Kidney (tissue), 14 donors: ENCODE data around the gene KMT2E. TPM values are rescaled to one million over a fixed set of nuclear protein-coding genes. Genes with fewer than 3 reads are reported as not detected.

ENCODE experiments used
- DNase-seq, 5 donors: peaks; one replicate each; pipeline ENCODE4 v3.0.0-alpha.2; 2013 to 2020
- FAIRE-seq: peaks from 2 replicates; lab custom pipeline; 2012; peaks lifted over from hg19 to GRCh38; lab: Jason Lieb, UNC
- H3K27ac ChIP-seq, 2 donors: one replicate each; pipeline ENCODE4 v1.7.0; 2013; ENCODE audit warnings: low read depth in 2 of 2, low read length in 2 of 2, inconsistent platforms in 1 of 2
- H3K27me3 ChIP-seq: one replicate; pipeline ENCODE4 v1.7.1; 2013; ENCODE audit warnings: low read length, inconsistent platforms; ENCODE audit not compliant: control insufficient read depth, insufficient read depth
- H3K36me3 ChIP-seq, 3 donors: one replicate each; pipeline versions ENCODE4 v1.7.0 to v1.7.1; 2013; ENCODE audit warnings: low read length in 3 of 3, control low read depth in 1 of 3, inconsistent platforms in 1 of 3; ENCODE audit not compliant: insufficient read depth in 3 of 3, control insufficient read depth in 2 of 3
- H3K4me1 ChIP-seq, 3 donors: one replicate each; pipeline versions ENCODE4 v1.7.0 to v1.7.1; 2013; ENCODE audit warnings: low read length in 3 of 3, inconsistent platforms in 1 of 3, low read depth in 1 of 3; ENCODE audit not compliant: control insufficient read depth in 2 of 3, insufficient read depth in 2 of 3
- H3K4me3 ChIP-seq, 3 donors: one replicate each; pipeline versions ENCODE4 v1.7.0 to v1.8.1; 2013; ENCODE audit warnings: low read length in 3 of 3, control low read depth in 1 of 3, inconsistent platforms in 1 of 3
- H3K9ac ChIP-seq, 3 donors: one replicate each; pipeline versions ENCODE4 v1.7.0 to v1.7.1; 2013; ENCODE audit warnings: low read length in 3 of 3, control low read depth in 1 of 3, inconsistent platforms in 1 of 3
- H3K9me3 ChIP-seq, 3 donors: one replicate each; pipeline versions ENCODE4 v1.7.0 to v1.7.1; 2013; ENCODE audit warnings: low read length in 3 of 3, control low read depth in 1 of 3, inconsistent platforms in 1 of 3; ENCODE audit not compliant: control insufficient read depth in 2 of 3, insufficient read depth in 1 of 3
- intact Hi-C: fragments of 100-400 bp; cut with DNase I; formaldehyde crosslinking; loops from one replicate; pipeline ENCODE4 v1.11.1; 2022
- polyA plus RNA-seq: library from polyadenylated mRNA; stranded (reverse); fragments of 350-450 nt; fragmentation: Illumina TruSeq; extraction: RNeasy Lipid Tissue Mini Kit (QIAGEN cat#74804); gene quantifications from one replicate; pipeline ENCODE4 v1.2.3, GENCODE V29; 2014; ENCODE audit warnings: low read depth, low replicate concordance; ENCODE audit not compliant: insufficient read depth
- total RNA-seq: library from RNA; stranded (reverse); fragmentation: NEBNext Ultra II Directional; extraction: Animal tissue kit (Norgen Biotek cat#: 25700); gene quantifications from one replicate; pipeline ENCODE4 v1.2.1, GENCODE V29; 2021
- TF ChIP-seq, protein P1 (sequence below): IDR thresholded peaks from 3 replicates; pipeline ENCODE4 v1.5.1; 2012; ENCODE audit warnings: mild to moderate bottlenecking, moderate library complexity, borderline replicate concordance; ENCODE audit not compliant: insufficient read depth; ENCODE audit errors: extremely low read depth
- donor health status: control.
- donor health status: control.
- donor health status: control.
- donor health status: control.
- donor health status: control.
- donor health status: DM: yes; HTN: yes; CAD: no.
- donor health status: Normal renal cell carcinoma (clear cell type).

KMT2E gene
- total and polyA plus RNA-seq, 2 donors from 2014 or later: 7.2 to 106 TPM

DNA sequence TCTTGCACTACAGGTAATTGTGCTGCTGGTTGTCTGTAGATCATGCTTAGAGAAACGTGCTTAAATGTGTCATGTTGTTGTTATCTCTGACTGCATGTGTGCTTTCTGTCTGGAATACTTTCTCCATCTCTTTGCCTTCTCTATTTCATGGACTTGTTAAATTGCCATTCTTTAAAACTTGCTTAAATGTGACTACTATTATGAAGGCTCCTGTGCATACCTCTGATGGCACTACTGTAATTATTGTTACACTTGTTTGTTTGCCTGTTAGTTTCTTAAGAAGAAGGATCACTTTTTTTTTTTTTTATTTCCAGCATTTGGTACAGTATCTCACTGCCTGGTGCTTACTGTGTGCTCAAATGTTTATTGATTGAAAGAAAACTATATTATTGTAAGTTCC, 41.6 kb downstream of the KMT2E start:
- TF ChIP-seq, protein P1, sequence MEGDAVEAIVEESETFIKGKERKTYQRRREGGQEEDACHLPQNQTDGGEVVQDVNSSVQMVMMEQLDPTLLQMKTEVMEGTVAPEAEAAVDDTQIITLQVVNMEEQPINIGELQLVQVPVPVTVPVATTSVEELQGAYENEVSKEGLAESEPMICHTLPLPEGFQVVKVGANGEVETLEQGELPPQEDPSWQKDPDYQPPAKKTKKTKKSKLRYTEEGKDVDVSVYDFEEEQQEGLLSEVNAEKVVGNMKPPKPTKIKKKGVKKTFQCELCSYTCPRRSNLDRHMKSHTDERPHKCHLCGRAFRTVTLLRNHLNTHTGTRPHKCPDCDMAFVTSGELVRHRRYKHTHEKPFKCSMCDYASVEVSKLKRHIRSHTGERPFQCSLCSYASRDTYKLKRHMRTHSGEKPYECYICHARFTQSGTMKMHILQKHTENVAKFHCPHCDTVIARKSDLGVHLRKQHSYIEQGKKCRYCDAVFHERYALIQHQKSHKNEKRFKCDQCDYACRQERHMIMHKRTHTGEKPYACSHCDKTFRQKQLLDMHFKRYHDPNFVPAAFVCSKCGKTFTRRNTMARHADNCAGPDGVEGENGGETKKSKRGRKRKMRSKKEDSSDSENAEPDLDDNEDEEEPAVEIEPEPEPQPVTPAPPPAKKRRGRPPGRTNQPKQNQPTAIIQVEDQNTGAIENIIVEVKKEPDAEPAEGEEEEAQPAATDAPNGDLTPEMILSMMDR: no peak
- intact Hi-C loops: no loop called here
- FAIRE-seq: no peak

GRCh38 chr7:105057472-105057871, 43.5 kb downstream of the KMT2E start:
- peaks cover 0 to 12% (median 0%) of the 10 kb centered on the region in 3 donors for H3K4me1 ChIP-seq
- TF ChIP-seq, protein P1: no peak
- peaks cover 0 to 2% (median 0%) of the 10 kb centered on the region in 3 donors for H3K36me3 ChIP-seq
- intact Hi-C loops: no loop called here
- H3K4me3 ChIP-seq: no peak overlapping the region
- FAIRE-seq (no peak), DNase-seq (no peak)
- H3K27ac ChIP-seq: no peak overlapping the region
- no peaks in the 10 kb centered on the region for H3K27me3 ChIP-seq
- no peaks in the 10 kb centered on the region for H3K9me3 ChIP-seq
- H3K9ac ChIP-seq: no peak overlapping the region

More for the DNA sequence above, 41.6 kb downstream of the KMT2E start:
- Histone ChIP-seq H3K27ac (no peak overlapping the region), H3K9me3 (no peaks in the 10 kb centered on the region), H3K4me1 (peaks cover 0 to 6% (median 0%) of the 10 kb centered on the region in 3 donors), H3K9ac (no peak overlapping the region), H3K27me3 (no peaks in the 10 kb centered on the region), H3K4me3 (no peak overlapping the region), H3K36me3 (no peaks in the 10 kb centered on the region)
- no peak for DNase-seq

DNA sequence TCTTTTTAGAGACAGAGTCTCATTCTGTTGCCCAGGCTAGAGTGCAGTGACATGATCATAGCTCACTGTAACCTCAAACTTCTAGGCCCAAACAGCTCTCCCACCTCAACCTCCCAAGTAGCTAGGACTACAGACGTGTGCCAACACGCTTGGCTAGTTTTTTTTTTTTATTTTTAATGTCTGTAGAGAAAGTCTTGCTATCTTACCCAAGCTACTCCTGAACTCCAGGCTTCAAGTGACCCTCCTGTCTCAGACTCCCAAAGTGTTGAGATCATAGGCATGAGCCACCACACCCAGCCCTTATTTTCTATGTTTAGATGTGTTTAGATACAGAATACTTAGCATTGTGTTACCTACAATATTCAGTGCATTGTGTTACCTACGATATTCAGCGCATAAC, 46.4 kb downstream of the KMT2E start:
- no peak overlapping the region for H3K4me3 ChIP-seq
- H3K4me1 ChIP-seq: peaks cover 0 to 12% (median 2%) of the 10 kb centered on the region in 3 donors
- FAIRE-seq (no peak), DNase-seq (no peak)
- TF ChIP-seq, protein P1: no peak
- intact Hi-C loops: no loop called here
- no peaks in the 10 kb centered on the region for H3K27me3 ChIP-seq
- no peaks in the 10 kb centered on the region for H3K9me3 ChIP-seq
- peaks cover 2 to 7% (median 2%) of the 10 kb centered on the region in 3 donors for H3K36me3 ChIP-seq
- H3K27ac ChIP-seq: no peak overlapping the region
- no peak overlapping the region for H3K9ac ChIP-seq

GRCh38 chr7:105060923-105061322, 46.9 kb downstream of the KMT2E start:
- Histone ChIP-seq H3K36me3 (peaks cover 2 to 7% (median 2%) of the 10 kb centered on the region in 3 donors), H3K27ac (no peak overlapping the region), H3K27me3 (no peaks in the 10 kb centered on the region), H3K4me1 (peaks cover 0 to 12% (median 2%) of the 10 kb centered on the region in 3 donors), H3K9ac (no peak overlapping the region), H3K9me3 (no peaks in the 10 kb centered on the region), H3K4me3 (no peak overlapping the region)
- intact Hi-C loops: no loop called here
- no peak for FAIRE-seq
- no peak for DNase-seq
- TF ChIP-seq, protein P1: no peak
